KOPT-K1 (cell line): ENCODE results near the gene BAD.

Experiments
- H3K27ac ChIP-seq: fragments of 200-600 bp; sonication (generic); 2 replicates; pipeline ENCODE4 v1.5.1; 2016; ENCODE audit warnings: antibody characterized with exemption, mild to moderate bottlenecking, low read depth, low read length; ENCODE audit not compliant: poor library complexity, severe bottlenecking
- H3K36me3 ChIP-seq: fragments of 200-600 bp; sonication (generic); 2 replicates; pipeline ENCODE4 v1.5.1; 2017; ENCODE audit warnings: antibody characterized with exemption, mild to moderate bottlenecking, low read length, moderate library complexity; ENCODE audit not compliant: insufficient read depth
- H3K9me3 ChIP-seq: fragments of 200-600 bp; sonication (generic); 2 replicates; pipeline ENCODE4 v1.5.1; 2017; ENCODE audit warnings: antibody characterized with exemption, low read length, mild to moderate bottlenecking; ENCODE audit not compliant: insufficient read depth, poor library complexity, severe bottlenecking

The BAD gene

DNA sequence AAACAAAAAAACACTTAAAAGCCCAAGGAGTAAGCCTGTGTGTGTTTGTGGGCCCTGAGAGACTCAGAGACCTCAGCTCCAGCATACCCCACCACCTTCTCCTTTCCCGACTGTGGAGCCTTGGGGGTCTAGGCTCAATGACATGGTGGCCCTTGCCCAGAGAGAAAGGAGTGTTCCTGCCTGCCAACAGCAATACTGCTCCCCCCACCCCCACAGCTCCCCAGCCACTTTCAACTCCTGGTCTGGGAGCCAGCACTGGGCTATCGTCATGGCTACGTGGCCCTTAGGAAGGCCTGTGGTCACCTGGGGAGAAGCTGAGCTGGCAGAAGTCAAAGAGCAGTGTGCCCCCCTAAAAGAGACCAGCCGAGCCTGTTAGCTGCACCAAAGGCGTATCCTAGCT, 40.4 kb downstream of the BAD start:
- Histone ChIP-seq H3K9me3 (no peaks in the 10 kb centered on the region), H3K27ac (peak overlapping the region; percentile 15), H3K36me3 (peaks cover 18% of the 10 kb centered on the region)

GRCh38 chr11:64243236-64243854, 41.1 kb downstream of the BAD start:
- Histone ChIP-seq H3K36me3 (peaks cover 26% of the 10 kb centered on the region), H3K27ac (no peak overlapping the region), H3K9me3 (no peaks in the 10 kb centered on the region)

- H3K27ac ChIP-seq: peak overlapping the region; percentile 91
- H3K36me3 ChIP-seq: peaks cover 39% of the 10 kb centered on the region
- no peaks in the 10 kb centered on the region for H3K9me3 ChIP-seq
Measured at GRCh38 chr11:64241491-64242374, 42.7 kb downstream of the BAD start.

- Histone ChIP-seq H3K27ac (peak overlapping the region; percentile 91), H3K36me3 (peaks cover 39% of the 10 kb centered on the region), H3K9me3 (no peaks in the 10 kb centered on the region)
Measured at GRCh38 chr11:64241241-64241490, 43.3 kb downstream of the BAD start.

GRCh38 chr11:64240435-64241240, 43.8 kb downstream of the BAD start, which contains the start of gene FKBP2:
TSS of gene FKBP2 (plus strand) at chr11:64241095. CDS start at chr11:64242388, 1,293 bp downstream.
- peaks cover 39% of the 10 kb centered on the region for H3K36me3 ChIP-seq
- peak within 1 kb of the TSS; percentile 91 for H3K27ac ChIP-seq
- H3K9me3 ChIP-seq: no peaks in the 10 kb centered on the region

DNA sequence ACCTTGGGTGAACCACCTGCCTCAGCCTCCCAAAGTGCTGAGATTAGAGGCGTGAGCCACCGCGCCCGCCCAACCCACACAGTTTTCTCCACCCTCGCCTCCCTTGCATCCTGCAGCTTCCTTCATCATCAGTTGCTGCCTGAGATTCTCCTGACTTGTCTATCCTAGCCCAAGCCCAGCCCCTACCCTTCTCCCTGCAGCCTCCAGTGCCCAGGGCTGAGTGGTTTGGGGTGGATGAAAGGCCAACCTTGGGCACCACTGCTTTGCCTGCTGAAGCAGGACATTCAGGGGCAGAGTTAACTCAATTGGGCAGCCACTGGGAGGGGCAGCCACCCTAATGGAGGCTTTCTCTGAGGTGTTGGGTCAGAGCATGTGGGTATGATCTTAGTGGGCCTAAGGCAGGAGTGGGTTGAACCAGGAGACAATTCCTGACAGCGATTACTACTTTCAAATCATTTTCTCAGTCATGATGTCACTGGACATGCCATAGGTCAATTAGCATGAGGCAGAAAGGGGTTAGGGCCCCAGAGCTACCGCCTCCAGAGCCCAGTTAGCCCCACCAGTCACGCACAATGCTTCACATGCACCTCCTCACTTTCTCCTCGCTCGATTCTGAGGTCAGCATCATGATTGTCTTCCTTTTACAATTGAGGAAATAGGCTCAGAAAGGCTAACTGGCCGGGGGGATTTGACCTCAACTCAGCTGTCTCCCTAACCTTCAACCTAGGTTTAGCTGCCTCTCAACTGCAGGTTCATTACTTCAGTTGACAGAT, 44.6 kb downstream of the BAD start:
- Histone ChIP-seq H3K9me3 (no peaks in the 10 kb centered on the region), H3K36me3 (peaks cover 39% of the 10 kb centered on the region), H3K27ac (peak overlapping the region; percentile 91)

GRCh38 chr11:64238999-64239398, 45.5 kb downstream of the BAD start:
- Histone ChIP-seq H3K27ac (no peak overlapping the region), H3K9me3 (no peaks in the 10 kb centered on the region), H3K36me3 (peaks cover 32% of the 10 kb centered on the region)

DNA sequence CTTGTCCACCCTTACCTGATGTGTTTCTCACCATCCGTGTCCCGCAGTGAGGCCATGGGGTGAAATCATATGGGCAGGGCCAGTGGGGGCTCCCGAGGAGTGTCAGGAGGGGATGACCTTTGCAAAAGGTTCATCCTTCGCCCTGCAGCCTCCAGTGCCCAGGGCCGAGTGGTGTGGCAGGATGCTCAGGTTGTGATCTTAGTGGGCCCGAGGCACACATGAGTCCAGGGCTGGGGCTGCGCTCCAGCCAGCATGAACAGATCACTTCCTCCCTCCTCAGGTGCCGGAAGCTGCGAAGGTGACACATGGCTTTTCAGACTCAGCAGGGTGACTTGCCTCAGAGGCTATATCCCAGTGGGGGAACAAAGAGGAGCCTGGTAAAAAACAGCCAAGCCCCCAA, 46.4 kb downstream of the BAD start:
- H3K27ac ChIP-seq: no peak overlapping the region
- no peaks in the 10 kb centered on the region for H3K9me3 ChIP-seq
- H3K36me3 ChIP-seq: peaks cover 23% of the 10 kb centered on the region

GRCh38 chr11:64237484-64237951, 46.9 kb downstream of the BAD start:
- peaks cover 21% of the 10 kb centered on the region for H3K36me3 ChIP-seq
- no peak overlapping the region for H3K27ac ChIP-seq
- no peaks in the 10 kb centered on the region for H3K9me3 ChIP-seq

- Histone ChIP-seq H3K27ac (peak overlapping the region; percentile 60), H3K36me3 (peaks cover 21% of the 10 kb centered on the region), H3K9me3 (no peaks in the 10 kb centered on the region)
Measured at GRCh38 chr11:64235437-64236161, 48.9 kb downstream of the BAD start.

GRCh38 chr11:64234647-64235379, 49.7 kb downstream of the BAD start:
- Histone ChIP-seq H3K27ac (peak overlapping the region; percentile 60), H3K9me3 (no peaks in the 10 kb centered on the region), H3K36me3 (peaks cover 21% of the 10 kb centered on the region)

GRCh38 chr11:64233913-64234586, 50.4 kb downstream of the BAD start, which contains the start of gene VEGFB:
TSS of gene VEGFB (plus strand) at chr11:64234584. CDS start at chr11:64234834, 250 bp downstream.
- Histone ChIP-seq H3K36me3 (peaks cover 23% of the 10 kb centered on the region), H3K9me3 (no peaks in the 10 kb centered on the region), H3K27ac (peak within 1 kb of the TSS; percentile 60)

- H3K36me3 ChIP-seq: peaks cover 13% of the 10 kb centered on the region; the same call in 1 of the 2 replicates
- H3K27ac ChIP-seq: no peak overlapping the region
- no peaks in the 10 kb centered on the region for H3K9me3 ChIP-seq
Measured at GRCh38 chr11:64232967-64233315, 51.5 kb downstream of the BAD start.
